ENCODE data around the gene ARID4B.
A peak's percentile ranks its signal among the peaks of the same experiment; 100 is the strongest.

The ARID4B gene, protein sequence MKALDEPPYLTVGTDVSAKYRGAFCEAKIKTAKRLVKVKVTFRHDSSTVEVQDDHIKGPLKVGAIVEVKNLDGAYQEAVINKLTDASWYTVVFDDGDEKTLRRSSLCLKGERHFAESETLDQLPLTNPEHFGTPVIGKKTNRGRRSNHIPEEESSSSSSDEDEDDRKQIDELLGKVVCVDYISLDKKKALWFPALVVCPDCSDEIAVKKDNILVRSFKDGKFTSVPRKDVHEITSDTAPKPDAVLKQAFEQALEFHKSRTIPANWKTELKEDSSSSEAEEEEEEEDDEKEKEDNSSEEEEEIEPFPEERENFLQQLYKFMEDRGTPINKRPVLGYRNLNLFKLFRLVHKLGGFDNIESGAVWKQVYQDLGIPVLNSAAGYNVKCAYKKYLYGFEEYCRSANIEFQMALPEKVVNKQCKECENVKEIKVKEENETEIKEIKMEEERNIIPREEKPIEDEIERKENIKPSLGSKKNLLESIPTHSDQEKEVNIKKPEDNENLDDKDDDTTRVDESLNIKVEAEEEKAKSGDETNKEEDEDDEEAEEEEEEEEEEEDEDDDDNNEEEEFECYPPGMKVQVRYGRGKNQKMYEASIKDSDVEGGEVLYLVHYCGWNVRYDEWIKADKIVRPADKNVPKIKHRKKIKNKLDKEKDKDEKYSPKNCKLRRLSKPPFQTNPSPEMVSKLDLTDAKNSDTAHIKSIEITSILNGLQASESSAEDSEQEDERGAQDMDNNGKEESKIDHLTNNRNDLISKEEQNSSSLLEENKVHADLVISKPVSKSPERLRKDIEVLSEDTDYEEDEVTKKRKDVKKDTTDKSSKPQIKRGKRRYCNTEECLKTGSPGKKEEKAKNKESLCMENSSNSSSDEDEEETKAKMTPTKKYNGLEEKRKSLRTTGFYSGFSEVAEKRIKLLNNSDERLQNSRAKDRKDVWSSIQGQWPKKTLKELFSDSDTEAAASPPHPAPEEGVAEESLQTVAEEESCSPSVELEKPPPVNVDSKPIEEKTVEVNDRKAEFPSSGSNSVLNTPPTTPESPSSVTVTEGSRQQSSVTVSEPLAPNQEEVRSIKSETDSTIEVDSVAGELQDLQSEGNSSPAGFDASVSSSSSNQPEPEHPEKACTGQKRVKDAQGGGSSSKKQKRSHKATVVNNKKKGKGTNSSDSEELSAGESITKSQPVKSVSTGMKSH (N-terminal part only)

DNA sequence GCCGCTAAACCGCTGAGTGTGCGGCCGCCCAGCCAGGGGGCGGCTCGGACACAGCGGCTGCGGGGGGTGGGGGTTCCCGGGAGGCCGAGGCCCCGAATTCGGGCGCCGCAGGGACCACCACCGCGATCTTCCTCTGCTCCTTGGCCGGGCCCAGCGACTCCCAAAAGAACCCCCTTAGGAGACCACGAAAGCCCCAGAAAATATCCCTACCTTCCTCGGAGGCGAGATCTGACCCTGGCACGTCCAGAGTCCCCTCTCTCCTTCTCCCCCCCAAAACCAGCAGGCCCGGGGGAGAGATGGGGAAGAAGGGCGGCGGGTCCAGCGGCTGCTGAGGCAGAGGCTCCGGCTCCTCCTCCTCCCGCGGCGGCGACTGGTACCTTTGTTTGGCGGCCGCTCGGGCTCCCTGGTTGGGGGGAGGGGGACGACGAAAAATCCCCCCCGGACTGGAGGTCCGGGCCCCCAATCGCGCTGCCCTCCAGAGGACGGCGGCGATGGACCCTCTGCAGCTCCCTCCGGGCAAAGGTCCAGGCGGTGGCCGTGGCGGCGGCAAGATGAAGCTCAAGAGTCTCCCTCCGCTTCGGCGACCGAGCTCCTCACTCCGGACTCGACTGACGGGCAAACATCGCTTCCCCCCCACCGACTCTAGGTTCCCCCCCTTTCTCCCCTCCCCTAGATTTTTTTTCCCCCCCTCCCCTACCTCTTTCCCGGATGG is at the start of gene ARID4B:
Gene ARID4B (minus strand): TSS at position 621 of the 712 bp plus-strand sequence. CDS start 1,260 bp downstream, outside the sequence.
- TF ChIP-seq, protein P1, sequence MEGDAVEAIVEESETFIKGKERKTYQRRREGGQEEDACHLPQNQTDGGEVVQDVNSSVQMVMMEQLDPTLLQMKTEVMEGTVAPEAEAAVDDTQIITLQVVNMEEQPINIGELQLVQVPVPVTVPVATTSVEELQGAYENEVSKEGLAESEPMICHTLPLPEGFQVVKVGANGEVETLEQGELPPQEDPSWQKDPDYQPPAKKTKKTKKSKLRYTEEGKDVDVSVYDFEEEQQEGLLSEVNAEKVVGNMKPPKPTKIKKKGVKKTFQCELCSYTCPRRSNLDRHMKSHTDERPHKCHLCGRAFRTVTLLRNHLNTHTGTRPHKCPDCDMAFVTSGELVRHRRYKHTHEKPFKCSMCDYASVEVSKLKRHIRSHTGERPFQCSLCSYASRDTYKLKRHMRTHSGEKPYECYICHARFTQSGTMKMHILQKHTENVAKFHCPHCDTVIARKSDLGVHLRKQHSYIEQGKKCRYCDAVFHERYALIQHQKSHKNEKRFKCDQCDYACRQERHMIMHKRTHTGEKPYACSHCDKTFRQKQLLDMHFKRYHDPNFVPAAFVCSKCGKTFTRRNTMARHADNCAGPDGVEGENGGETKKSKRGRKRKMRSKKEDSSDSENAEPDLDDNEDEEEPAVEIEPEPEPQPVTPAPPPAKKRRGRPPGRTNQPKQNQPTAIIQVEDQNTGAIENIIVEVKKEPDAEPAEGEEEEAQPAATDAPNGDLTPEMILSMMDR (IDR thresholded peaks at IDR 0.05; ENCODE audit: insufficient read depth, low read depth, low read length, missing control alignments), result no peak
- peak within 1 kb of the TSS; percentile 92 for H3K4me3 ChIP-seq (ENCODE audit: low read length)
- DNase-seq (ENCODE audit: low read depth), result no peak

GRCh38 chr1:235375919-235376605 is 48.1 kb upstream of the ARID4B start:
- DNase-seq (ENCODE audit: low read depth), result no peak
- no peak overlapping the region for H3K4me3 ChIP-seq (ENCODE audit: low read length)
- TF ChIP-seq, protein P1 (IDR thresholded peaks at IDR 0.05; ENCODE audit: insufficient read depth, low read depth, low read length, missing control alignments), result no peak

- TF ChIP-seq, protein P1 (IDR thresholded peaks at IDR 0.05; ENCODE audit: insufficient read depth, low read depth, low read length, missing control alignments), result no peak
- DNase-seq (ENCODE audit: low read depth), result no peak
- no peak overlapping the region for H3K4me3 ChIP-seq (ENCODE audit: low read length)
These were observed 41.8 kb upstream of the ARID4B start for GRCh38 chr1:235369802-235370201.

DNA sequence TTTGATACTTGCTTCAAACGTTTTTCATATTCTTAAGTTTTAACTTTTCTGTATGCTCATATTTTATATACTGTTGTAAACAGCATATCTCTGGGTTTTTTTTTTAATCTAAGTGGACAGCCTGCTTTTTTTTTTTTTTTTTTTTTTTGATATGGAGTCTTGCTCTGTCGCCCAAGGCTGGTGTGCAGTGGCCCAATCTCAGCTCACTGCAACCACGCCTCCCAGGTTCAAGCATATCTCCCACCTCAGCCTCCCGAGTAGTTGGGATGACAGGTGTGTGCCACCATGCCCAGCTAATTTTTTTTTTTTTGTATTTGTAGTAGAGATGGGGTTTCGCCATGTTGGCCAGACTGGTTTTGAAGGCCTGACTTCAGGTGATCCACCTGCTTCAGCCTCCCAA is 40.4 kb upstream of the ARID4B start:
- TF ChIP-seq, protein P1 (IDR thresholded peaks at IDR 0.05; ENCODE audit: insufficient read depth, low read depth, low read length, missing control alignments), result no peak
- H3K4me3 ChIP-seq (ENCODE audit: low read length), result no peak overlapping the region
- DNase-seq (ENCODE audit: low read depth), result no peak

- peak; percentile 99 for DNase-seq (ENCODE audit: low read depth)
- TF ChIP-seq, protein P1 (IDR thresholded peaks at IDR 0.05; ENCODE audit: insufficient read depth, low read depth, low read length, missing control alignments), result peak; percentile 36
- H3K4me3 ChIP-seq (ENCODE audit: low read length), result peak within 1 kb of the TSS; percentile 68
These were observed 39.3 kb upstream of the ARID4B start, which contains the start of gene TBCE for GRCh38 chr1:235367000-235367908. Gene TBCE, plus strand, starts transcription at chr1:235367427. Its CDS starts 12,623 bp downstream, at chr1:235380050.

Measured in epithelial cell of esophagus (primary cell).